ENCODE results near the gene RND2. TPM values are rescaled to one million over a fixed set of nuclear protein-coding genes. Genes with fewer than 3 reads are reported as not detected.
"Not testable (repeated sequence)": the region's sequence is repeated elsewhere in the genome, so short reads cannot be mapped to it uniquely, and the experiment has no call there.

RND2 gene
- total RNA-seq, 2 donors from 2014 or later = 36.1 to 55.5 TPM

DNA sequence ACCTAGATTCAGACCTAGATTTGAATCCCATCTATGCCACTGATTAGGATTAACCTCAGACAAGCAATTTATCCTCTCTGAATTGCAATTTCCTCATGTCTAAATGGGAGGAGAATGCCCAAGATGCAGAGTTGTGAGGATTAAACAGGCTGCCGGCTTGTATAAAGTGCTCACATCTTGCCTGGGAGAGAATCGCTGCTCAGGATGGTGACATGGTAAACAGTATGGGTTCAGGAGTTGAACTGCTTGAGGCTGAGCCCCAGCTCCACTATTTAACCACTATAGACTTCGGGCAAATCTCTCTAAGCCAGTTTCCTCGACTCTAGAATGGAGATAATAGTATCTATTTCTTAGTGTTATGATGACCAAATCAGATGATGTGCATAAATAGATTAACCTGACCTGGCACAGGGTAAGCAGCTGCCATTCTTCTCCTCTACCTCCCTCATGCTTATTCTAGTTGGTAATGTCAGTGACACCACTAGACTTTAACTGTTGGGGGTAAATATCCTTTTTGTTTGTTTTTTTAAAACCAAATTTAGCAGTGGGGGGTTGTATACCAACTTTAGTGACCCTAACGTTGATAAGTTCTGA, 27.5 kb upstream of the RND2 start:
- Histone ChIP-seq H3K9ac (ENCODE audit: extremely low read depth, low read length, poor library complexity, severe bottlenecking) (no peak overlapping the region), H3K4me3 (ENCODE audit: low read length) (peak overlapping the region; percentile 74), H3K36me3 (ENCODE audit: control insufficient read depth, insufficient read depth, low read length) (peaks cover 61% of the 10 kb centered on the region), H3K9me3 (ENCODE audit: control insufficient read depth, low read length) (no peaks in the 10 kb centered on the region), H3K27me3 (ENCODE audit: control insufficient read depth, insufficient read depth, low read length, poor library complexity, severe bottlenecking) (no peaks in the 10 kb centered on the region), H3K4me1 (ENCODE audit: control insufficient read depth, insufficient read depth, low read length) (peaks cover 7% of the 10 kb centered on the region), H3K27ac (ENCODE audit: low read depth, low read length) (peak overlapping the region; percentile 3)
- 42 to 44% methylated on average over 2 to 5 of the region's 5 CpGs for WGBS, 2 experiments (ENCODE audit: insufficient coverage in 1 of 2, insufficient read length in 1 of 2)
- Mint-ChIP-seq H3K27ac (peak overlapping the region; percentile 98), H3K36me3 (ENCODE audit: low read depth) (peaks cover 52% of the 10 kb centered on the region), H3K27me3 (ENCODE audit: insufficient read depth) (no peaks in the 10 kb centered on the region), H3K4me1 (peaks cover 18% of the 10 kb centered on the region), H3K4me3 (peak overlapping the region; percentile 99), H3K9me3 (no peaks in the 10 kb centered on the region)
- DNase-seq = peak; percentile 56
- TF ChIP-seq CTCF (conservative IDR thresholded peaks at IDR 0.05) = no peak

- Histone ChIP-seq H3K36me3 (ENCODE audit: control insufficient read depth, insufficient read depth, low read length) (peaks cover 61% of the 10 kb centered on the region), H3K9me3 (ENCODE audit: control insufficient read depth, low read length) (no peaks in the 10 kb centered on the region), H3K4me3 (ENCODE audit: low read length) (peak within 1 kb of the TSS; percentile 99), H3K4me1 (ENCODE audit: control insufficient read depth, insufficient read depth, low read length) (peaks cover 7% of the 10 kb centered on the region), H3K9ac (ENCODE audit: extremely low read depth, low read length, poor library complexity, severe bottlenecking) (peak within 1 kb of the TSS; percentile 99), H3K27me3 (ENCODE audit: control insufficient read depth, insufficient read depth, low read length, poor library complexity, severe bottlenecking) (no peaks in the 10 kb centered on the region), H3K27ac (ENCODE audit: low read depth, low read length) (peak within 1 kb of the TSS; percentile 99)
- WGBS, 2 experiments (ENCODE audit: insufficient coverage in 1 of 2, insufficient read length in 1 of 2) = 0 to 1% methylated on average over 18 to 49 of the region's 49 CpGs
- Mint-ChIP-seq H3K4me3 (peak within 1 kb of the TSS; percentile 99), H3K9me3 (no peaks in the 10 kb centered on the region), H3K27ac (peak within 1 kb of the TSS; percentile 98), H3K27me3 (ENCODE audit: insufficient read depth) (no peaks in the 10 kb centered on the region), H3K36me3 (ENCODE audit: low read depth) (peaks cover 52% of the 10 kb centered on the region), H3K4me1 (peaks cover 18% of the 10 kb centered on the region)
- TF ChIP-seq CTCF (conservative IDR thresholded peaks at IDR 0.05) = peak; percentile 84
- DNase-seq = peak; percentile 100
These were observed 26.8 kb upstream of the RND2 start, which contains the start of gene RPL27 for GRCh38 chr17:42997984-42998938. RPL27 (plus strand) TSS chr17:42998419; CDS start chr17:42998751, 332 bp downstream.

GRCh38 chr17:42999003-42999525, 26.0 kb upstream of the RND2 start:
- peaks cover 55% of the 10 kb centered on the region for H3K36me3 Mint-ChIP-seq (ENCODE audit: low read depth)

GRCh38 chr17:43000894-43001293, 24.1 kb upstream of the RND2 start:
- H3K9me3 ChIP-seq (ENCODE audit: control insufficient read depth, low read length); H3K27ac ChIP-seq (ENCODE audit: low read depth, low read length); H3K9me3 Mint-ChIP-seq; H3K27me3 ChIP-seq (ENCODE audit: control insufficient read depth, insufficient read depth, low read length, poor library complexity, severe bottlenecking); H3K4me1 ChIP-seq (ENCODE audit: control insufficient read depth, insufficient read depth, low read length); DNase-seq; H3K27me3 Mint-ChIP-seq (ENCODE audit: insufficient read depth); H3K9ac ChIP-seq (ENCODE audit: extremely low read depth, low read length, poor library complexity, severe bottlenecking); H3K4me3 ChIP-seq (ENCODE audit: low read length); H3K4me3 Mint-ChIP-seq: not testable (repeated sequence)
- WGBS, 2 experiments (ENCODE audit: insufficient coverage in 1 of 2, insufficient read length in 1 of 2) = 93 to 97% methylated on average over 12 to 13 of the region's 13 CpGs
- Mint-ChIP-seq H3K36me3 (ENCODE audit: low read depth) (peaks cover 52% of the 10 kb centered on the region), H3K27ac (peak overlapping the region; percentile 30), H3K4me1 (peaks cover 18% of the 10 kb centered on the region)
- H3K36me3 ChIP-seq (ENCODE audit: control insufficient read depth, insufficient read depth, low read length) = peaks cover 51% of the 10 kb centered on the region

More at GRCh38 chr17:42999003-42999525, 26.0 kb upstream of the RND2 start:
- Histone ChIP-seq H3K9me3 (ENCODE audit: control insufficient read depth, low read length) (no peaks in the 10 kb centered on the region), H3K27ac (ENCODE audit: low read depth, low read length) (peak overlapping the region; percentile 99), H3K4me3 (ENCODE audit: low read length) (peak overlapping the region; percentile 99), H3K4me1 (ENCODE audit: control insufficient read depth, insufficient read depth, low read length) (peaks cover 7% of the 10 kb centered on the region), H3K27me3 (ENCODE audit: control insufficient read depth, insufficient read depth, low read length, poor library complexity, severe bottlenecking) (no peaks in the 10 kb centered on the region), H3K36me3 (ENCODE audit: control insufficient read depth, insufficient read depth, low read length) (peaks cover 60% of the 10 kb centered on the region), H3K9ac (ENCODE audit: extremely low read depth, low read length, poor library complexity, severe bottlenecking) (peak overlapping the region; percentile 99)
- Mint-ChIP-seq H3K4me1 (peaks cover 18% of the 10 kb centered on the region), H3K27ac (peak overlapping the region; percentile 98), H3K4me3 (peak overlapping the region; percentile 99), H3K9me3 (no peaks in the 10 kb centered on the region), H3K27me3 (ENCODE audit: insufficient read depth) (no peaks in the 10 kb centered on the region)
- no peak for TF ChIP-seq CTCF (conservative IDR thresholded peaks at IDR 0.05)
- 11 to 19% methylated on average over 2 to 10 of the region's 10 CpGs for WGBS, 2 experiments (ENCODE audit: insufficient coverage in 1 of 2, insufficient read length in 1 of 2)
- DNase-seq = no peak

Data from endodermal cell (in vitro differentiated cells).